Skin epidermis (tissue), 12 donors: ENCODE measurements around the gene PRM3.

ENCODE experiments used
- H3K27ac ChIP-seq, 21 experiments: fragments of 200-600 bp; sonication (generic) in 11 of 21; one replicate each; pipeline ENCODE4 v1.5.0; 2020; ENCODE audit warnings: mild to moderate bottlenecking in 3 of 21, inconsistent platforms in 2 of 21, moderate library complexity in 2 of 21
- H3K4me3 ChIP-seq, 7 experiments: fragments of 200-600 bp; sonication (generic) in 2 of 7; one replicate each; pipeline ENCODE4 v1.5.0; 2020; ENCODE audit warnings: inconsistent platforms in 2 of 7, mild to moderate bottlenecking in 2 of 7, moderate library complexity in 1 of 7

The PRM3 gene

GRCh38 chr16:11250786-11251524 lies 22.5 kb downstream of the PRM3 start:
- Histone ChIP-seq H3K4me3 (no peak overlapping the region), H3K27ac (peak overlapping the region in 2 of 21 experiments; percentile 22 to 50)

GRCh38 chr16:11250091-11250785 lies 23.2 kb downstream of the PRM3 start:
- no peak overlapping the region for H3K27ac ChIP-seq
- no peak overlapping the region for H3K4me3 ChIP-seq

DNA sequence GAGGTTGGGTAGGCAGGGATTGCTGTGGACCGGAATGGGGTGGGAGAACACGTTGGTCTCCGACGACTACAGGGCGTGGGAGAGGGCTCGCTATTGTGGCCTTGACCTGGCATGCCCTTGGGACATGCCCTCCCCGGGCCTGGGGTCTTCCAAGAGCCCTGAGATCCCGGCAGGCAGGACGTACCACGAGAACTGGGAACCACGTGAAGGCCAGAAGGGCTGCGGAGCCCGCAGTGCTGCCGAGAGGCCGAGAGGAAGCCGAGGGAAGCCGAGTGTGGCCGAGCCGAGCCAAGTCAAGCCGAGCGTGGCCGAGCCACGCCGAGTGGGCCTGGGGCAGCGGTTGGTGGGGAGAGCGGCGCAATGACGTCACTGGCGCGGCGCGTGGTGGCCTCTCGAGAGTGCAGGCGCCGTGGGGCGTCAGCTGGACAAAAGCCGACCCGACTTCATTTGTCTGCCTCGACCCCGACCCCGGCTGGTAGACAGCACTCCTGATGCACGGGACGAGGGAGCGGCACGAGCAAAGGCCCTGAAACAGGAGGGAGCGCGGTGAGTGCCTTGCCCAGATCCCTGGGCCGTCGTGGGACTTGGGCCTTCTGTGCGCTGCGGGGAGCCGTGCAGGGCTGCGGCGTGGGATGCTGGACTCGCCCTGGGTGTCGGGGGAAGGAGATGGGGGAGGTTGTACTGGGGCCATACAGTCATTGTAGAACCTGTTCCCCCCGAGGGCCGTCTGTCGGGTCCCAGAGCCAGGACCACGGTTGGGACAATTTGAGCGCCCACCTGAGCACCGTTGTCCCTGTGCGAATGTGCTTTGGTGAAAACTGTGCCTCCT lies 24.0 kb downstream of the PRM3 start:
- H3K4me3 ChIP-seq: no peak overlapping the region
- H3K27ac ChIP-seq: no peak overlapping the region

DNA sequence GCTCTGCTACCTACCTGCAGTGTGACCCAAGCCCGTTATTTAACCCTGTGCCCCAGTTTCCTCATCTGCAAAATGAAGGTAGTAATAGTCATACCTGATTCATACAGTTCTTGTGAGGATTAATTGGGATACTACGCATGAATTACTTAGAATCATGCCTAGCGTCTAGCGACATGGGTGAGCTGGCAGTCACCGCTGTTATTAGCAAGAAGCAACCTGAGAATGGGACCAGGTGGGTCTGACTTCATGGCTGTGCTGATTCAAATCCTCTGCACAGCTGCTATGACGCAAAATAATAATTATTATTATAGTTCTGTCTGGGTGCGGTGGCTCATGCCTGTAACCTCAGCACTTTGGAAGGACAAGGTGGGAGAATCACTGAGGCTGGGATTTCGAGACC lies 25.3 kb downstream of the PRM3 start:
- no peak overlapping the region for H3K27ac ChIP-seq

DNA sequence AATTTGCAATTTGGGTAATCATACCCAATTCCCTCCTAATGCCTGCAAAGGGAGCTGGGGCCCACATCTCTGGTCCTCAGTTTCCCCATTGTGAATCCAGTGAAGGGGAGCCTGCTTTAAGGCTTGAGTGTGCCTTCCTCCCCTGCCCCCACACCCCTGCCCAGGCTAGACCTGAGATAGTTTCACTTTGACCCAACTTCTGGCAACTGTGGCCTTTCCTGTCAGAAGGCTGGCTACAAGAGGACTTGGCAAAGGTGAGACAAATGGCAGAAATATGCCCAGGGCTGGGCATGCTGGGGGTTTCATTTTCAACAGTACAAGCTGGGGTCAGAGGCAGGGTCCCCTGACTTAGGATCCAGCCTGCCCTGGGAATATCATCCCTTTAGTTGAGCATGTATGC lies 27.4 kb downstream of the PRM3 start:
- no peak overlapping the region for H3K27ac ChIP-seq
- H3K4me3 ChIP-seq: no peak overlapping the region

More for the DNA sequence above, 25.3 kb downstream of the PRM3 start:
- H3K4me3 ChIP-seq: no peak overlapping the region

DNA sequence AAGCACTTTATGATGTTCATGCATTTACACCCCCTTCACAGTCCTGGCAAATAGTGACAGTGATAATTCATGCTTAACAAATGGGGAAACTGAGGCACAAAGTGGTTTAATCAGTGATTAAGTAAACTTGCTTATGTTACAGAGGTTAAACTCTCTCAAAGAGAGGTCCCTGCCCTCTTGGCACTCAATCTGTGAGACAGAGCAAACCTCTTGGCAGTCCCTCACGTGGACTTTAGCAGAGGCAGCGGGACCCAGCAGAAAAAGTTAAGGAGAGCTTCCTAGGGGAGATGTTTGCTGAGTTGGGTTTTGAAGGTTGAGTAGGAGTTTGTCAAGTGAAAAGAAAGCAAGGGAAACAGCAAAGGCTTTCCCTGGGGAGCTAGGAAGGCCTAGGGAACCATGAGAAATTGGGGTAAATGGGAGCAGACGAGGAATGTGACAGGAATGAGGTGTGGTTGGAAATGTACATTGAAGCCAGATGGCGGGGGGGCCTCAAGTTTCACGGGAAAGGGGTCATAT lies 28.1 kb downstream of the PRM3 start:
- H3K4me3 ChIP-seq: no peak overlapping the region

GRCh38 chr16:11242658-11243057 lies 30.8 kb downstream of the PRM3 start:
- H3K27ac ChIP-seq: no peak overlapping the region
- H3K4me3 ChIP-seq: no peak overlapping the region

More for the DNA sequence above, 28.1 kb downstream of the PRM3 start:
- H3K27ac ChIP-seq: no peak overlapping the region

DNA sequence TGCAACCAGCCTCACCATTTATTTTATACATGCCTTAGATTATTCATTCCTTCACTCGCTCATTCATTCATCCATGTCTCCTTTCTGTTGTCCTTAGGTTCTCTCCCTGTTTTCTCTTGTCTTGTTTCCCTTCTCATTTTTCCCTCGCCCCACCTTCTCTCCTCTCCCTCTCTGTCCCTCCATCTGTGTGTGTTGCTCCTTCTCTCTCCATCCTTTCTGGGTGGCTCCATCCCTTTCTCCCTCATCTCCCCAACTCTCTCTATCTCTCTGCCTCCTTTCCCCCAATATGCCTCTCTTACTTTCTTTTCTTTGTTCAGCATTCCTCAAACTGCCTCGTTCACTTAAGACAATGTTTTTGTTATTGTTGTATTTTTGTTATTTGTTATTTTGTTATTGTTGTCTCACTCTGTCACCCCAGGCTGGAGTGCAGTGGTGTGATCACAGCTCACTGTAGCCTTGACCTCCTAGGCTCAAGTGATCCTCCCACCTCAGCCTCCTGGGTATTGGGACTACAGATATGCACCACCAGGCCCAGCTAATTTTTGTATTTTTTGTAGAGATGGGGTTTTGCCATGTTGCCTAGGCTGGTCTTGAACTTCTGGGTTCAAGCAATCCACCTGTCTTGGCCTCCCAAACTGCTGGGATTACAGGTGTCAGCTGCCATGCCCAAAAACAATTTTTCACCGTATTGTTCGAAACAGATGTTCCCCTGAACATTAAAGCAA lies 31.8 kb downstream of the PRM3 start:
- H3K27ac ChIP-seq: no peak overlapping the region
- H3K4me3 ChIP-seq: no peak overlapping the region

- Histone ChIP-seq H3K27ac (peak overlapping the region in 1 of 21 experiments; percentile 41), H3K4me3 (no peak overlapping the region)
Measured at GRCh38 chr16:11240636-11241473, 32.6 kb downstream of the PRM3 start.

DNA sequence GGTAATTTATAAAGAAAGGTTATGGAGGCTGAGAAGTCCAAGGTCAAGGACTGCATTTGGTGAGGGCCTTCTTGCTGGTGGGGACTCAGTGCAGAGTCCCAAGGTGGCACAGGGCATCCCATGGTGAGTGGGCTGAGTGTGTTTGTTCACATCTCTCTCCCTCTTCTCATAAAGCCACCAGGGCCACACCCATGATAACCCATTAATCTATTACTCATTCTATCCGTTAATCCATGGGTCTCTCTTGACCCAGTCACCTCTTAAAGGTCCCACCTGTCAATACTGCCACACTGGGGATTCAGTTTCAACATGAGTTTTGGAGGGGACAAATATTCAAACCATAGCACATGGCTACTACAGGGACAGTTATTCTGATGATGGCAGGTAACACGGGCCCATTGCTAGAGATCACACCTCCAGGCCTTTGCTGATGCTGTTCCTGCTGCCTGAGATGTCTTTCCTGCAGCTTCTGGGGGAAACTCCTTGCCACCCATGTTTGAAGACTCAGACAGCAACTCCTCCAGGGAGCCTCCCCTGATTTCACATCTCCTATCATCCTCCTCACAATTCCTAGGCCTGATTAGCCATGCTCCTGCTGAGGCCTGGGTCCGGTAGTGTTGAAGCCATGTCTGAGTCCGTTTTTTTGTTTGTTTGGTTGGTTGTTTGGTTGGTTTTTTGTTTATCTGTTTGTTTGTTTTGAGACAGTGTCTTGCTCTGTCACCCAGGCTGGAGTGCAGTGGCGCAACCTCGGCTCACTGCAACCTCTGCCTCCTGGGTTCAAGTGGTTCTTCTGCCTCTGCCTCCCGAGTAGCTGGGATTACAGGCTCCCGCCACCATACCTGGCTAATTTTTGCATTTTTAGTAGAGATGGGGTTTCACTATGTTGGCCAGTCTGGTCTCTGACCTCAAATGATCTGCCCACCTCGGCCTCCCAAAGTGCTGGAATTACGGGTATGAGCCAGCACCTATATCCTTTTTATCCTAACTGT lies 33.5 kb downstream of the PRM3 start:
- H3K27ac ChIP-seq: no peak overlapping the region
- H3K4me3 ChIP-seq: no peak overlapping the region

GRCh38 chr16:11238272-11239202 lies 34.9 kb downstream of the PRM3 start:
- H3K4me3 ChIP-seq: no peak overlapping the region
- no peak overlapping the region for H3K27ac ChIP-seq

DNA sequence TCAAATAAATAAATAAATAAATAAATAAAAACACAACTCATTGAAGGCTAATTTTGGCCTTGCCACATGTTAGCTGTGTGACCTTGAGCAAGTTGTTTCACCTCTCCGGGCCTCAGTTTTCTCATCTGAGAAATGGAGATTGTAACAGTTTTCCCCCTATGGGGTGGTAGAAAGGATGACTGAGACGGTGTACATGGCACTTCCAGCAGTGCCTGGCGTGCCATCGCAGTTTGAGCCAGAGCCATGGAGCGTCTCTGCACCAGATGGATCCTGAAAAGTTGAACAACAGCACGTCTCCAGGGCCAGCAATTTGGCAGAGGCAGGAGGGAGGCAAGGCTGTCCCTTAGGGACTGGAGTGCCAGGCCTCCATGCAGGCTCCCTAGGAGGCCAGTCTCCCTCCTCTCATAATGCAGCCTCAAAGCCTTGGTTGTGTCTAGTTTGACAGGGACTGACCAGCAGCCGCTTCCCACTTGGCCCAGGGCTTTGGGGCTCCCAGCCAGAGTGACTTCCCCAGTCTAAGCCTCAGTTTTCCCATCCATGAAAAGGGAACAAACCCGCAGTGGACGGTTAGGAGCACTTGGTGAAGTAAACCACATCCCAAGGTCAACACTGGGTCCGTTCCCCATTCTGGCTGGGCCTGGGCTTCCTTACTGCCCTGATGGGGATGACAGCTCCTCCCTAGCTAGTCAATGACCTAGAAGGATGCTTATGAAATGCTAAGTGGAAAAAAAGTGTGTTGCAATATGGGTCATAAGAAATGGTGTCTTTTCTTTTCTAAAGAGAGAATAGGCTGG lies 36.8 kb downstream of the PRM3 start:
- H3K4me3 ChIP-seq: no peak overlapping the region
- no peak overlapping the region for H3K27ac ChIP-seq

GRCh38 chr16:11235703-11235991 lies 37.8 kb downstream of the PRM3 start:
- Histone ChIP-seq H3K4me3 (no peak overlapping the region), H3K27ac (no peak overlapping the region)

- Histone ChIP-seq H3K4me3 (no peak overlapping the region), H3K27ac (peak overlapping the region in 2 of 21 experiments; percentile 29 to 91)
Measured at GRCh38 chr16:11234884-11235702, 38.3 kb downstream of the PRM3 start.

DNA sequence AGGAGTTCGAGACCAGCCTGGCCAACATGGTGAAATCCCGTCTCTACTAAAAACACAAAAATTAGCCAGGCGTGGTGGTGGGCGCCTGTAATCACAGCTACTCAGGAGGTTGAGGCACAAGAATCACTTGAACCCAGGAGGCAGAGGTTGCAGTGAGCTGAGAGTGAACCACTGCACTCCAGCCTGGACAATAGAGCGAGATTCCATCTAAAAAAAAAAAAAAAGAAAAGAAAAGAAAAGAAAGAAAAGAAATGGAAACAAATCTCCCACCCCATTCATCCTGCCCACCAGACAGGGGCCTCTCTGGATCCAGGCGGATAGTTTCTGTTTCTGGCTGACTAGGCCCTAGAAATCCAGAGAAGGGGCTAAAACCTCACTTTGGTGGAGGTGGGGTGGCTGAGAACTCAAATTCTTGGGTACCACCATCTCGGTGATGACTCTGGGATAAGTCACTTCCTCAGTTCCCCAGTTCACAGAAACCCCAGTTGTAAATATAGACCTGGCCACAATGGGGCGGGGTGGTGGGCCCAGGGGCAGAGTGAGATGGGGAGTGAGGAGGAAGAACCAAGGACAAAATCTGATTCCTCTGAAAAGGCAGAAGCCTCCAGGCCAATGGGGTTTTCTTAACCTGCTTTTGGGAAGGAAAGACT lies 39.6 kb downstream of the PRM3 start:
- peak overlapping the region in 17 of 21 experiments; percentile 5 to 91 (median 69) for H3K27ac ChIP-seq

More for the DNA sequence above, 39.6 kb downstream of the PRM3 start:
- H3K4me3 ChIP-seq: no peak overlapping the region
